ENCODE results near the gene EYA4. TPM values are rescaled to one million over a fixed set of nuclear protein-coding genes. Genes with fewer than 3 reads are reported as not detected.

The EYA4 gene
- total RNA-seq, 2 experiments from 2014 or later, result not detected

GRCh38 chr6:133274813-133275212, 33.7 kb downstream of the EYA4 start:
- no peaks in the 10 kb centered on the region for H4K20me1 ChIP-seq (ENCODE audit: insufficient read depth, low read length)
- H3K27ac ChIP-seq (ENCODE audit: low read depth, low read length, poor library complexity, severe bottlenecking), result no peak overlapping the region
- no peaks in the 10 kb centered on the region for H3K36me3 ChIP-seq (ENCODE audit: insufficient read depth, low read length)
- intact Hi-C loops (cut with micrococcal nuclease; ENCODE audit: unreplicated experiment), result no loop called here
- H3K4me3 ChIP-seq (ENCODE audit: low read depth, low read length, poor library complexity, severe bottlenecking), result no peak overlapping the region
- no TSS peak for BruUV-seq (replicated peaks)
- ChIA-PET POLR2A (interaction anchor here (0.7 kb wide), 1 partner anchor 980 kb away, joined by 3 read pairs; no protein-coding TSS in a partner anchor), CTCF (ENCODE audit: unreplicated experiment) (no interaction called here)
- no peaks in the 10 kb centered on the region for H3K9me2 ChIP-seq (ENCODE audit: insufficient read depth, low read length)
- no peak overlapping the region for H3K4me2 ChIP-seq (ENCODE audit: low read length)
- DNase-seq (ENCODE audit: low spot score), result no peak
- no peaks in the 10 kb centered on the region for H3K4me1 ChIP-seq (ENCODE audit: insufficient read depth, low read length, poor library complexity, severe bottlenecking)
- TF ChIP-seq CTCF (conservative IDR thresholded peaks at IDR 0.05; ENCODE audit: low read length) (no peak), EZH2phosphoT487 (IDR thresholded peaks at IDR 0.05; ENCODE audit: borderline replicate concordance, low read depth, low read length) (no peak)
- H3K79me2 ChIP-seq (ENCODE audit: insufficient read depth, low read depth, low read length), result no peaks in the 10 kb centered on the region
- H3K9me3 ChIP-seq (ENCODE audit: low read length), result no peaks in the 10 kb centered on the region
- no peak overlapping the region for H2AFZ ChIP-seq (ENCODE audit: low read length)

GRCh38 chr6:133275213-133275612, 34.1 kb downstream of the EYA4 start:
- DNase-seq (ENCODE audit: low spot score), result no peak
- POLR2A ChIA-PET, result interaction anchor here (0.7 kb wide), 1 partner anchor 981 kb away, joined by 3 read pairs; no protein-coding TSS in a partner anchor
- Histone ChIP-seq H3K9me2 (ENCODE audit: insufficient read depth, low read length) (no peaks in the 10 kb centered on the region), H3K4me1 (ENCODE audit: insufficient read depth, low read length, poor library complexity, severe bottlenecking) (no peaks in the 10 kb centered on the region), H3K9me3 (ENCODE audit: low read length) (no peaks in the 10 kb centered on the region), H3K27ac (ENCODE audit: low read depth, low read length, poor library complexity, severe bottlenecking) (no peak overlapping the region), H2AFZ (ENCODE audit: low read length) (no peak overlapping the region), H3K4me2 (ENCODE audit: low read length) (no peak overlapping the region), H4K20me1 (ENCODE audit: insufficient read depth, low read length) (no peaks in the 10 kb centered on the region), H3K79me2 (ENCODE audit: insufficient read depth, low read depth, low read length) (no peaks in the 10 kb centered on the region), H3K4me3 (ENCODE audit: low read depth, low read length, poor library complexity, severe bottlenecking) (no peak overlapping the region), H3K36me3 (ENCODE audit: insufficient read depth, low read length) (no peaks in the 10 kb centered on the region)
- intact Hi-C loops (cut with micrococcal nuclease; ENCODE audit: unreplicated experiment), result no loop called here
- no TSS peak for BruUV-seq (replicated peaks)
- TF ChIP-seq EZH2phosphoT487 (IDR thresholded peaks at IDR 0.05; ENCODE audit: borderline replicate concordance, low read depth, low read length) (no peak), CTCF (conservative IDR thresholded peaks at IDR 0.05; ENCODE audit: low read length) (no peak)
- CTCF ChIA-PET (ENCODE audit: unreplicated experiment), result no interaction called here

GRCh38 chr6:133277228-133277899, 36.2 kb downstream of the EYA4 start:
- Histone ChIP-seq H3K4me2 (ENCODE audit: low read length) (no peak overlapping the region), H2AFZ (ENCODE audit: low read length) (no peak overlapping the region), H3K36me3 (ENCODE audit: insufficient read depth, low read length) (no peaks in the 10 kb centered on the region), H3K4me3 (ENCODE audit: low read depth, low read length, poor library complexity, severe bottlenecking) (no peak overlapping the region), H3K4me1 (ENCODE audit: insufficient read depth, low read length, poor library complexity, severe bottlenecking) (no peaks in the 10 kb centered on the region), H3K79me2 (ENCODE audit: insufficient read depth, low read depth, low read length) (no peaks in the 10 kb centered on the region), H4K20me1 (ENCODE audit: insufficient read depth, low read length) (no peaks in the 10 kb centered on the region), H3K9me2 (ENCODE audit: insufficient read depth, low read length) (no peaks in the 10 kb centered on the region), H3K27ac (ENCODE audit: low read depth, low read length, poor library complexity, severe bottlenecking) (no peak overlapping the region), H3K9me3 (ENCODE audit: low read length) (no peaks in the 10 kb centered on the region)
- intact Hi-C loops (cut with micrococcal nuclease; ENCODE audit: unreplicated experiment), result no loop called here
- no peak for DNase-seq (ENCODE audit: low spot score)
- no peak for TF ChIP-seq CTCF (conservative IDR thresholded peaks at IDR 0.05; ENCODE audit: low read length)
- POLR2A ChIA-PET, result interaction anchor here (0.9 kb wide), 1 partner anchor 18 kb away, joined by 3 read pairs; no protein-coding TSS in a partner anchor
- BruUV-seq (replicated peaks), result no TSS peak
- CTCF ChIA-PET (ENCODE audit: unreplicated experiment), result no interaction called here

Data from OCI-LY7 (cell line).